AG08396 (cell line): ENCODE data around the gene ICA1.
"Not testable (repeated sequence)": the region's sequence is repeated elsewhere in the genome, so short reads cannot be mapped to it uniquely, and the experiment has no call there.

ENCODE experiments used
- DNase-seq: peaks from one replicate; pipeline ENCODE4 v3.0.0; 2012; ENCODE audit warnings: low spot score, mixed read lengths

ICA1 gene

DNA sequence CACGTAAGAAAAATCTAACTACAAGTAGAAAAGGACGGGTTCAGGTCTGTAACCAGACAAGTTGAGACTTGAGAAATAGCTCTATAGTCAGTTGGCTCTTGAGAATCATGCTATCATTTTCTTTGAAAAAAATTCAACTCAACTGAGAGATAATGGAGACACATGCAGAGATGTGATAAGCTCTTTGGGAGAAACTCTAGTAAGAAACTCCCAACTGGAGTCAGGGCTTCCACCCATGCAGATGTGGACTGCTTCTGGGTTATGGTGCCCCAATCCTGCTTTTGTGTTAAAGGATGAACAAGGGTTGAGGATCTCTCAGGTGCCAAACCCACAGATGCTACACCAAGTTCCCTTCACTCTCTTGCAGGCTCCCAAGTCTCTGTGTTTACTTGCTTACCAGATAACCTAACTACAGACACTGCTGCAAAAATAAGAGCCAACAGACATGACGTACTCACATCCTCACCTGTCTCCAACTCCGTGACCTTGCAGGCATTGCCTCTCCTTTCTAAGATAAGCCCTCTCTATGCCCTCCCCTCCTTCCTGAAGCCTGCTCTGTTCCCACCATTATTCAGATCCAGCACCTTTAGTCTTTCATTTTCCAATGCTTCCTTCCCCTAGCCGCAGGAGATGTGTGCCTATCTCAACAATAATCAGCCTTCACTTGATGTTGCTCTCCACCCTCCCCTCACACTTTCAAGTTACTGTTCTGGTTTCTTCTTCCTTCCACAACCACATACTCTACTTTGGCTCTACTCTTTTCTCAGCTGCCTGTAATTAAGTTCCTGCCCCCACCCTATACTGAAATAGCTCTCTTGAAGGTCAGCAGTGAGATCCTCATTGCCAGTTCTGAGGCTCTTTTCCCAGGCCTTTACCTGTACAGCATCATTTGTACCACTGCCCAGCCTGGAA is 130.0 kb downstream of the ICA1 start:
- DNase-seq = no peak

DNA sequence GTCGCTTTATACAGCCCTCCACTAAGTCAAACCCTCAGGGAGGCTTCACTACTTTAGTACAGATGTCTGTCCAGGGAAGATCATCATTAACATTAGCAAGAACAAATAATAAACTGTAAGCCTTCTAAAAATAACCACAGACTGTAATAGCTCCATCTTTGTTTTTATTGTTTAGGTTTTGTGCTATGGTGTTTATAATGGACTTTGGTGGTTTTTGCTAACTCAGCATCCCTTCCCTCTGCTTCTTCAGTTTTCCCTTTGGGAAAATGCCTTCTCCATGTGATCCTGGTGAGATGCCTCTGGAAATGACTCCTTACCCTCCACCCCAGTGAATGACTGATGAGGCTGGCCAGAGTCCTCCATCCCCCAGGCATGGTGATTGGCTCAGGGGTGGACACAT is 131.3 kb downstream of the ICA1 start:
- no peak for DNase-seq

GRCh38 chr7:8129318-8129659 is 132.7 kb downstream of the ICA1 start:
- no peak for DNase-seq

DNA sequence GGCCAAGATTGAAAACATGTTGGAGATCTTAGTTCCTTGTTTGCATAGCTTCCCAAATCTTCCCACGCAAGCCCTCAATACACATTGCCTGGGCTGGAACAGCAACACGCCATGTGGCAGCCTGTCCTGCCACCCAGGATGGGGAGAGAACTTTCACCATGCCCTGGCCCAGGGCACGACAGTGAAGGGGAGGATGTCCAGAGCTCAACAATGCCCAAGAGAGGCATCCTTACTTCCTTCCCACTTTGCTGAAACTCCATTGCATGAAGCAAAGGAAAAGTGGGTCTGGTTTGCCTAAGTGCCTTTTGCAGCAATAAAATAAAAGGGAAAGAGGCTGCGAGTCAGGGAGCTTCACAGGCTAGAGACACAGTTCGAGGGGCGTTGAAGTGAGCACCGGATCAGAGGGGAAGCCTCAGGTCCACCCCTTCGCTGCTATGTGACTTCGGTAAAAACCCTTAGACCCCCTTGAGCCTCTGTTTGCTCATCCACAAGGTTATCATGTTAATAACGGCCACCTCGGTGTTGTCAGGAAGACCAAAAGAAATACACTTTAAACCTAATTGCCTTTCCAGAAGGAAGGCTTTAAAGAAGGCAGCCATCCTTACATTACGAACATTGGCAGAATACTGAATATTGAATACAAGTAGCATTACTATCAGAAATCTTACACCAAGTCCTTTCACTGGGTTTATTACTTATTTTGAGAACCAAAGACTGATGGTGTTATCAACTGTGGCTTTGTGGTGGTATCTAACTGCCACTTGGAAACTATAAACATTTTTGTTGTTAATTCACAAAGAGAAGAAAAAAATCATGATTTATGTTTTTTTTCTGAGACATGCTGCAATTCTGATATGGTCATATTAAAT is 133.3 kb downstream of the ICA1 start:
- DNase-seq = no peak

DNA sequence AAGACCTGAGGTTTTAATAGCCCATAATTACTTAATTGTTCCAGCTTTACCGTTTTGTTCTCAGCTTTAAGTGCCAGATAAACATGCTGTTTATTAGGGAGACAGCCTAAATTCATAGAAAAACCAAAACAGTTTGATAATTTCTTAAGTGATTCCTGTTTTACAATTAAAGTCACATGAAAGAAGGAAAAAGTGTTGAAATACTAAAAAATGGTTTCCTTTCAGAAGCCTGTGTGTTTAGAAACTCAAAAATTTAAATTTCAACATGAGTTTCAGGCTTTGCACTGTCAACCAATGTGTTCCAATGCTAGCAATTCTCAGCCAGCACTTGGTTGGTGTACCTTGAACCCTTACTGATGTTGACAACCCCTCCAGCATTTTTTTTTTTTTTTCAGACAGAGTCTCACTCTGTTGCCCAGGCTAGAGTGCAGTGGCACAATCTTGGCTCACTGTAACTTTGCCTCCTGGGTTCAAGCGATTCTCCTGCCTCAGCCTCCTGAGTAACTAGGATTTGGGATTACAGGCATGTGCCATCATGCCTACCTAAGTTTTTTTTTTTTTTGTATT is 135.3 kb downstream of the ICA1 start:
- DNase-seq = no peak

DNA sequence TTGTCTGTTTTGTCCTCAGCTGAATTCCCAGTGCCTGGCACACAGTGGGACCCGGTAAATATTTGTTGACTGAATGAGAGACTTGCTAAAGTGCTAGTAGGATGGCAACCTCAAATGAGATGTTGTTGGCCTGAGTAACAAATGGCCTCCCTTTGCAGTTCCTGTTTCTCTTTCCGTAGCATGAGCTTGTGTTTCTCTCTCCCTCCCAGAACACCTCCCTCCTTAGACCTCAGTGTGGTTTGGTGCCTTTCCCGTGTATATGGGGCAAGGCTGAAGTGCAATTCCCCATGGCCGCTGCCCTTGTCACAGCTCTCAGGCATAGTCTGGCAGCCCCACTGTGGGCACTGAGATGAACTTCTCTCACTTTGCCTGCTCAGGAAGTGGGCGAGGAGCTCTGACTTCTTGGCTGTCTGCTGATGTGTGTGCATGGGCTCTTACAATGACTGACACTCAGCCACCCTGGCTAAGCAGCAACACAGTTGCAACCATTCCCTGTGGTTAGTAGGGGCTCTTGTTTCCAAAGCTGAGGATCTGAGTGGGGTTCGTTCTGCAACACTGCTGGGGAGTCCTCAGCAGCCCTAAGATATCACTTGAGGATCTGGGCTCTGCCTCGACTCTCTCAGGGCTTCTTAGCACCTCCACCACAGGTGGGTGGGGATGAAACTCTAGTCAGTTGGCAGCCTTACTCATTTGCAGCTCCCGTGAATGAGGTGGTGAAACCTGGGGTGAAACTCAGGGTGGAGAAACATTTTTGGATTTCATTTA is 136.1 kb downstream of the ICA1 start:
- no peak for DNase-seq

DNA sequence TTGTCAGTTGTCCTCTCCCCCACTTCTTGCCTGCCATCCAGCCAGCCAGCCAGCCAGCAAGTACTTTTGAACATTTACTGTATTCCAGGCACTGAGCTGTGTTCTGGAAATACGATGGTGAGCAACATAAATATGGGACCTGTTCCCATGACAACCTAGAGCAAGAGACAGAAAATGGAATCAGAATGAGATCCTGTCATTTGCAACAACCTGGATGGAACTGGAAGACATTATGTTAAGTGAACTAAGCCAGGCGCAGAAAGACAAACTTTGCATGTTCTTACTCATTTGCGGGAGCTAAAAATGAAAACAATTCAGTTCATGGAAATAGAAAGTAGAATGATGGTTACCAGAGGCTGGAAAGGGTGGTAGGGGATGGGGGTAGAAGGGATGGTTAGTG is 140.7 kb downstream of the ICA1 start:
- DNase-seq = no peak

DNA sequence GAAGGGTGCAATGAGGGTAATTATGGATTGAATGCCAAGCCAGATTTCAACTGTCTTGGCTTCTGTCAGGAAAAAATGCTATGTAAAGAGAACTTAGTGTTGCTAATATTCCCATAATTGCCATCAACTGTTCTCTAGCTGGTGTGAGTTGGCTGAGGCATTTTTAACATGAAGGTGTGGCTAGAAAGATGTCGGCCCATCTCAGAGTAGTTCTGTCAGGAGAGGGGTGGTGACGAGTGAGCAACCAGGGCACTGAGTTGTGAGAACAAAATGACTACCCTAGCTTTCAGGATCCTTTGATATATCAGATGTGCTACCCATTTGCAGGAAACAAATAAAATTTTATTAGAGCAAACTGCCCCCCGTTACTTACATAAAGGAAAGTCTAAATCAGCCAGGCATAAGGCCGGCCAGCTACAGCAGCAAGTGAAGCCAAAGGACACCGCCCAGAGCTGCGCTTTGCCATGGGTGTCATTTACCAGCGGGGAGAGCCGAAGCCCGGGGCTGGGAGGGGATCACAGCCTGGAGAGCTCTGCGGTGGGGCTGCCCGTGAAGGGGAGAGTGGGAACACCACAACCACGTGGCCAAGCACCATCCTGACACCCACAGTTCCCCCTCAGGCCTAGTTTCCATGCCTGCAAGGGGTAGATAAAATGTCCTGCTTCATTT is 141.4 kb downstream of the ICA1 start:
- DNase-seq = no peak

GRCh38 chr7:8119262-8119661 is 142.7 kb downstream of the ICA1 start:
- DNase-seq = no peak

- no peak for DNase-seq
Observed at GRCh38 chr7:8117195-8117594, 144.8 kb downstream of the ICA1 start.

DNA sequence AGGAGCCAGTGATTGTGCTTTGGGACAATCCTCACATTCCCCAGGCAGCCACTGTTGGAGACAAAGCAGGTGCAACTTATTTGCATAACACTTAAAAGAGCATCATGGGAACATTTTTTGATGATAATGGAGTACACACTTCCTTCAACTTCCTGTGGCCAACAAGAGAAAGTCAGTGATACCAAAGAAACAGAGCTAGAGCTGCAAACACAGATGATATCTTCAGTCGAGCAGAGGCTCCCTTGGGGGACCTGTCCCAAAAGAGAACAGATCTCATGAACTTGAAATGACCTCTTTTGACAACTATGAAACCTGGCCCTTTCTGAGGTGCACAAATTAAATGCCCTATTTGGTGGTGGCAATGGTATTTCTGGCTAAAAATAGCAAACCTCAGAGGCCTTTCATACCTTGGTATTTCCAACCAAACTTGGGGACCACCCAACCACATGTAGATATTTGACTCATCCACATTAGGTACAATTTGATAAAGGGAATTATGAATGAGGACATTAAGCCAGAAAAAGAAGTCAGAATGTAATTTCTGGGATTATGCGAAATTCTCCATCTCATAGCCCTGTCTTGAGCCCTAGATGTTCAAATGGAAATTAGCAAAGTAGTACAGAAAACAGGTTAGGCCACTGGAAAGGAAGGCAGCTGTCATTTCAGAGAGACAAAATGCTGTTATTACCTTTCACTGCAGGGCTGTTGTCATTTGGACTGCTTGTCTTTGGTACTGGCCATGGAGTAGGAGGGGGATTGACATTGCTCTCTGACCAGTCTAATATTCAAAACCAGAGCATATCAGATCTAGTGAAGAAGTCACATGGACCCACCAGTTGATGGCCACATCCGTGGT is 146.2 kb downstream of the ICA1 start:
- no peak for DNase-seq

DNA sequence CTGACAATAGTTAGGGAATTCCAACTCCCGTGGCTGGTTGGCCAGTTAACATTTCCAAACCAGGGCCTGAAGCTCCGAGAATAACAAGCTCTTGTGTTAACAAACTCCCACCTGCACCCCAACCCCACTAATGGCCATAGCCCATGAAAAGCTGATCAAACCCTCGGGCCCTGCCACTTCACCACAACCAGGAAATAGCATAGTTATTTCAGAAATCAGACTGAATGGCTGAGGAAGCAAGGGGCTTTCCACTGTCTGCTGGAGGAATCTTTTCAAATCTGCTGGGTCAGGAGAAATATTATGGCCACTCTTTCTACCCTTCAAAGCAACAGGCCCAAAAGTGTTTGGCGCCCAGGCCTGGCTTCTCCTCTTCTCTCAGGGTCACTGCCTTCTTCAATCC is 147.8 kb downstream of the ICA1 start:
- DNase-seq = no peak

- no peak for DNase-seq
Observed at GRCh38 chr7:8113184-8113583, 148.8 kb downstream of the ICA1 start.

- no peak for DNase-seq
Observed at GRCh38 chr7:8112685-8113084, 149.3 kb downstream of the ICA1 start.

DNA sequence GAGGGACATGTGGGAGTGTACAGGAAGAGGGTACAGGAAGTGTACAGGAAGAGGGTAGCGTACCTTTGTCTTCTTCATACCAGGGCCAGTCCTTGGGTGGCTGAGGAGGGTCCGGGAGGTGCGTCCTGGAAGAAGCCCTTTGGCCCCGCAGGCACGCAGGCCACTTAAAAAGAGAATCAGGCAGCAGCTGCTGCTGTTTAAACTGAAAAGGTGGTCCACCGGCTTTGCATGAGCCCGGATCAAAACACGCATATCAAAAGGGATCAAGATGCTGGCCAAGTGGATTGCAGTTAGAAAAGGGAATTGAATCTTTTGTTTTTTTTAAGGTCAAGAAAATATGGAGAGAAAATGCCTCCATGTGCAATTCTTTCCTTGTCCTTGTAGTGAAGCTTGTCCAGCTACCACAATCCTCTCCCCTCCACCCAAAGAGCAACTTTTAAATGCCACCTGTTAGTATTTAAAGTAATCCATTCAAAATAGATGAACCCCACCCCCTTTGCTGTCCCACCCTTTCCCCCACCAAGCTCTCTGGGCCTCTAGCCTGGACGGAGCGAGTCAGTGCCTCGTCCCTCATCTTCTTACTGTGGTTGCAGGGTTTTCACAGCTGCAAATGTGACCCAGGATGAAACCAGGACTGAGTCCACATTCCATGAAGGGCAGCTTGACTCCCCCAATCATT is 150.5 kb downstream of the ICA1 start:
- no peak for DNase-seq

GRCh38 chr7:8109196-8110022 is 152.6 kb downstream of the ICA1 start:
- DNase-seq = peak; percentile 23

- no peak for DNase-seq
Observed at GRCh38 chr7:8105449-8106095, 156.4 kb downstream of the ICA1 start.

GRCh38 chr7:8103282-8103681 is 158.7 kb downstream of the ICA1 start:
- DNase-seq = no peak

DNA sequence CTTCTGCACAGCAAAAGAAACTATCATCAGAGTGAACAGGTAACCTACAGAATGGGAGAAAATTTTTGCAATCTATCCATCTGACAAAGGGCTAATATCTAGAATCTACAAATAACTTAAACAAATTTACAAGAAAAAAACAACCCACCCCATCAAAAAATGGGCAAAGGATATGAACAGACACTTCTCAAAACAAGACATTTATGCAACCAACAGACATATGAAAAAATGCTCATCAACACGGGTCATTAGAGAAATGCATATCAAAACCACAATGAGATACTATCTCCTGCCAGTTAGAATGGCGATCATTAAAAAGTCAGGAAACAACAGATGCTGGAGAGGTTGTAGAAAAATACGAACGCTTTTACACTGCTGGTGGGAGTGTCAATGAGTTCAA is 160.7 kb downstream of the ICA1 start:
- not testable (repeated sequence) for DNase-seq
